ENCODE measurements around the gene SLC24A1. TPM values are rescaled to one million over a fixed set of nuclear protein-coding genes. Genes with fewer than 3 reads are reported as not detected.
"Not testable (repeated sequence)": the region's sequence is repeated elsewhere in the genome, so short reads cannot be mapped to it uniquely, and the experiment has no call there.

The SLC24A1 gene
- total and polyA plus RNA-seq, 2 donors, result 6.1 to 9.7 TPM

DNA sequence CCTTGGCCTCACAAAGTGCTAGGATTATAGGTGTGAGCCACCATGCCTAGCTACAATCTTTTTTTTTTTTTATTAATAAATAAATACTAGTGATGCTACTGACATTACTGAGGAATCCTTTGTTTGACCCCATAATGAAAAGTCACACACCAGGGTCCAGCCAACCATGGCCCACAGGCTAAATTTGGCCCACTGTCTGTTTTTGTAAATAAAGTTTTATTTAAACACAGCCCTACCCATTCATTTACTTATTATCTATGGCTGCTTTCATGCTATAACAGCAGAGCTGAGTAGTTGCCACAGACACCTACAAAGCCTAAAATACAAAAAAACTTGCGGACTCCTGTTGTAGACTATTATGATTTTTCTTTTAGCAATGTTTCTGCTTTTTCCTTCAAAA, 18.2 kb upstream of the SLC24A1 start:
- Histone ChIP-seq H3K4me1 (ENCODE audit: insufficient read depth) (no peaks in the 10 kb centered on the region), H3K36me3 (ENCODE audit: insufficient read depth) (peaks cover 2% of the 10 kb centered on the region), H3K4me3 (ENCODE audit: low read depth, low read length) (no peak overlapping the region), H3K27ac (ENCODE audit: low read depth) (no peak overlapping the region)
- no peak for DNase-seq (ENCODE audit: extremely low spot score)
- 99% methylated on average over 1 of the region's 1 CpG for WGBS

GRCh38 chr15:65610871-65611718, 10.6 kb upstream of the SLC24A1 start, which contains the start of gene INTS14:
Gene INTS14 (minus strand): TSS chr15:65611131. CDS start chr15:65607380, 3,751 bp downstream.
- peak within 1 kb of the TSS; percentile 61 for H3K4me3 ChIP-seq (ENCODE audit: low read depth, low read length)
- H3K27ac ChIP-seq (ENCODE audit: low read depth), result peak within 1 kb of the TSS; percentile 93
- DNase-seq (ENCODE audit: extremely low spot score), result peak; percentile 88
- peaks cover 2% of the 10 kb centered on the region for H3K36me3 ChIP-seq (ENCODE audit: insufficient read depth)
- no peaks in the 10 kb centered on the region for H3K4me1 ChIP-seq (ENCODE audit: insufficient read depth)
- WGBS, result under 1% methylated on average over 64 of the region's 64 CpGs

DNA sequence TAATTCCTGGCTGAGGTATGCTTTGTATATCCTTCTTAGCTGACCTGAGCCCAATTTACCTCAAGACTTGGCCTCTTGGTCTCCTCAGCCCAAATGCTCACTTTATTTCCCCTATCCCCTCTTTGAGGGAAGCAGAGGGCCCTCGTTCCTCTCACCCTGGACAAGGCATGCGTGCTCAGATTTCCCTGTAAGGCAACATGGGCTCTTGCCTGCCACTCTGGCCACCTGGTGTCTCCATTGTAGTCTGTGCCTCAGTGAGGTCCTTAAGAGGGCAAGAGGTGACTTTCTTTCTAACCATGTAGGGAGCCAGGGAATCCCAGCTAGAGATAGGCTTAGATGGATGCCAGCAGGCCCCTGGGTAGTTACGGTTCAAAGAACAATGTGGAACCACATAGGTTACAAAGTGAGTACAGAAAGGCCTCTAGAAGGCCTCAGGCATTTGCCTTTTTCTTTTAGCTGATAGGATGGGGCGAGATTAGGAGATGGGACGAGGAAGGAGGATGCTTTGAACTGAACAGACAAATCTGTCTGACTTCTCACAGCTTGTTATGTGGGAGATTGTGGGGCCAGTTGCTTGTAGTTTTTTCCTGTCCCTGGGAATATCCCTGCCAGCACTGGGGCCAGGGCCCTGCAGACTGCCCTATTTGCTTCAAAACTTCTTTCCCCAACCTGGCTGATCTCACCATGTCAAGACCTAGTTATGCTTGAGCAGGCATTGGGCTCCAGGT, 9.7 kb upstream of the SLC24A1 start:
- no peak for DNase-seq (ENCODE audit: extremely low spot score)
- H3K4me1 ChIP-seq (ENCODE audit: insufficient read depth), result no peaks in the 10 kb centered on the region
- WGBS, result 82% methylated on average over 5 of the region's 5 CpGs

DNA sequence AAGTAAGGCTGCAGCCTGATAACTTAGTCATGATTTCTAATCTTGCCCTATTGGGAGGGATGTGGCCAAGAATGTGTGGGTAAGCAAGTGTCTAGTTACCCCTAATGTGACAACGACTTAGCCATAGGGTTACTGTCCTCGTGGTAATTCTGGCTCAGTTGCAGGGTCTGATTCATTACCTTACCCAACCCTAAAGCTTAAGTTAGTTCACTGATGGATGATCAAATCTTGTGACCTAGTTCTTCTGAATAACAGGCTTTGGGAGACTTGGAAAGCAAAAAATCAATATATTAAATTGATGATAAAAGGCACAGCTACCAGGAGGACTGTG, 9.2 kb upstream of the SLC24A1 start:
- Histone ChIP-seq H3K4me1 (ENCODE audit: insufficient read depth) (no peaks in the 10 kb centered on the region), H3K4me3 (ENCODE audit: low read depth, low read length) (no peak overlapping the region), H3K27ac (ENCODE audit: low read depth) (no peak overlapping the region), H3K36me3 (ENCODE audit: insufficient read depth) (no peaks in the 10 kb centered on the region)
- no peak for DNase-seq (ENCODE audit: extremely low spot score)
- 65% methylated on average over 2 of the region's 2 CpGs for WGBS

More for the DNA sequence above, 9.7 kb upstream of the SLC24A1 start:
- Histone ChIP-seq H3K4me3 (ENCODE audit: low read depth, low read length) (peak overlapping the region; percentile 61), H3K27ac (ENCODE audit: low read depth) (peak overlapping the region; percentile 89), H3K36me3 (ENCODE audit: insufficient read depth) (peaks cover 1% of the 10 kb centered on the region)

GRCh38 chr15:65612949-65613744, 8.6 kb upstream of the SLC24A1 start:
- no peak overlapping the region for H3K4me3 ChIP-seq (ENCODE audit: low read depth, low read length)
- 75% methylated on average over 6 of the region's 6 CpGs for WGBS
- DNase-seq (ENCODE audit: extremely low spot score), result no peak
- no peaks in the 10 kb centered on the region for H3K36me3 ChIP-seq (ENCODE audit: insufficient read depth)
- no peaks in the 10 kb centered on the region for H3K4me1 ChIP-seq (ENCODE audit: insufficient read depth)
- H3K27ac ChIP-seq (ENCODE audit: low read depth), result no peak overlapping the region

- not testable (repeated sequence) for H3K4me3 ChIP-seq (ENCODE audit: low read depth, low read length); DNase-seq (ENCODE audit: extremely low spot score); H3K4me1 ChIP-seq (ENCODE audit: insufficient read depth); H3K36me3 ChIP-seq (ENCODE audit: insufficient read depth); H3K27ac ChIP-seq (ENCODE audit: low read depth)
- 100% methylated on average over 1 of the region's 1 CpG for WGBS
These were observed 5.9 kb upstream of the SLC24A1 start for GRCh38 chr15:65615887-65616286.

- Histone ChIP-seq H3K36me3 (ENCODE audit: insufficient read depth) (no peaks in the 10 kb centered on the region), H3K27ac (ENCODE audit: low read depth) (no peak overlapping the region), H3K4me1 (ENCODE audit: insufficient read depth) (no peaks in the 10 kb centered on the region), H3K4me3 (ENCODE audit: low read depth, low read length) (no peak overlapping the region)
- WGBS, result 62% methylated on average over 5 of the region's 5 CpGs
- DNase-seq (ENCODE audit: extremely low spot score), result no peak
These were observed 3.1 kb upstream of the SLC24A1 start for GRCh38 chr15:65618560-65619109.

GRCh38 chr15:65619626-65620290, 2.0 kb upstream of the SLC24A1 start:
- 65% methylated on average over 5 of the region's 5 CpGs for WGBS
- Histone ChIP-seq H3K4me1 (ENCODE audit: insufficient read depth) (no peaks in the 10 kb centered on the region), H3K36me3 (ENCODE audit: insufficient read depth) (no peaks in the 10 kb centered on the region), H3K4me3 (ENCODE audit: low read depth, low read length) (no peak overlapping the region), H3K27ac (ENCODE audit: low read depth) (no peak overlapping the region)
- DNase-seq (ENCODE audit: extremely low spot score), result no peak

DNA sequence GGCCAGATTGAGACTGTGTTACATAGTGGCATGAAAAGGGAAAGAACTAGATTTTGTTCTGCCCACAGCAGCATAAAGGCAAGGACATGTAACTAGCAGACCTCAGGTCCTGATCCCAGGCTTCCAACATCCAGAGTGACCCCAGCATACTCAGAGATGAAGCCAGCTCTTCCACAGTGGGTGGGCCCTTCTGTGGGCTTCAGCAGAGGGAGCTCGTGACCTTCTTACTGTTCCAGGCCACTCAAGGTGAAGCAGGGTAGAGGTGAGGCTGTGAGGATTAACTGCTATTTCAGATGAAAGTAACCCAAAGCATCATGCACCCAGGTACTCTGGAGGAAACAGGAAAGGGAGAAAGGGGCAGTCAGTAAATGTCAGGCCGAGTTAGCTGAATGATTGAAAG, 905 bp upstream of the SLC24A1 start:
- no peak for DNase-seq (ENCODE audit: extremely low spot score)
- H3K27ac ChIP-seq (ENCODE audit: low read depth), result no peak overlapping the region
- no peaks in the 10 kb centered on the region for H3K36me3 ChIP-seq (ENCODE audit: insufficient read depth)
- H3K4me1 ChIP-seq (ENCODE audit: insufficient read depth), result no peaks in the 10 kb centered on the region
- 86% methylated on average over 2 of the region's 2 CpGs for WGBS
- H3K4me3 ChIP-seq (ENCODE audit: low read depth, low read length), result no peak overlapping the region

DNA sequence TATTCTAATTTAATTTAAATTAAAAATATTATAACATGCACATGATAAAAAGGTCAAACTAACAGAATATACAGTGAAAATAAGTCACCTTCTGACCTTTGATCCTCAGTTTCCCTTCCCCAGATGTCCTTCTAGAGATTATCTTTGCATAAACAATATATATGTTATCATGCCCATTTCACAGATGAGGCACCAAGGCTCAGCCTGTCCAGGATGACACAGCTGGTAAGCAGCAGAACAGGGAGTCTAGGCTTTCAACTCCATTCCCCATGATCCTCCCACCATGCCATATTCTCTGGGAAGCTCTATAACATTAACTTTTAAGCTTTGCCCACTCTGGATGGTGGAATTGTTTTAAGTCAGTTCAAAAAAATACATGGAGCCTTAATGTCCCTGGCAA, 1.4 kb downstream of the SLC24A1 start:
- no peak for DNase-seq (ENCODE audit: extremely low spot score)
- no peaks in the 10 kb centered on the region for H3K36me3 ChIP-seq (ENCODE audit: insufficient read depth)

DNA sequence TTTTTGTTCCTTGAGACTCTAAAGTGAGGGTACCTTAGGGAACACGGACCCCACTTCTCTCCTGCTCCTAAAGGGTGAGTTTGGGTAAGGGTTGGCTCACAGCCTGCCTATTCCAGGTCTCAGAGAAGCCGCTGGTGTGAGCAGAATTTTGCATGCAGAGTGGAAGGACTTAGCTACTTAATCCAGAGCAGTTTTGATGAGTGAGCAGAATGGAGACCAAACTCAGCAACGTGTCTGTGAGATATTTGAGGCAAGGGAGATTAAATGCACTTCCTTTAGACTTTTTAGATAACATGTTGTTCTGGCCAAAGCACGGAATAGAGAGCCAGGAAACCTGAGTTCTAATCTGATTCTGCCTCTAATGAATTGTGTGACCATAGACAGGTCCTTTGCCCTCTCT, 5.1 kb downstream of the SLC24A1 start:
- no peak overlapping the region for H3K4me3 ChIP-seq (ENCODE audit: low read depth, low read length)
- no peaks in the 10 kb centered on the region for H3K36me3 ChIP-seq (ENCODE audit: insufficient read depth)
- H3K4me1 ChIP-seq (ENCODE audit: insufficient read depth), result no peaks in the 10 kb centered on the region
- no peak overlapping the region for H3K27ac ChIP-seq (ENCODE audit: low read depth)
- no peak for DNase-seq (ENCODE audit: extremely low spot score)
- 74% methylated on average over 4 of the region's 4 CpGs for WGBS

More for the DNA sequence above, 1.4 kb downstream of the SLC24A1 start:
- Histone ChIP-seq H3K27ac (ENCODE audit: low read depth) (no peak overlapping the region), H3K4me3 (ENCODE audit: low read depth, low read length) (no peak overlapping the region), H3K4me1 (ENCODE audit: insufficient read depth) (no peaks in the 10 kb centered on the region)

DNA sequence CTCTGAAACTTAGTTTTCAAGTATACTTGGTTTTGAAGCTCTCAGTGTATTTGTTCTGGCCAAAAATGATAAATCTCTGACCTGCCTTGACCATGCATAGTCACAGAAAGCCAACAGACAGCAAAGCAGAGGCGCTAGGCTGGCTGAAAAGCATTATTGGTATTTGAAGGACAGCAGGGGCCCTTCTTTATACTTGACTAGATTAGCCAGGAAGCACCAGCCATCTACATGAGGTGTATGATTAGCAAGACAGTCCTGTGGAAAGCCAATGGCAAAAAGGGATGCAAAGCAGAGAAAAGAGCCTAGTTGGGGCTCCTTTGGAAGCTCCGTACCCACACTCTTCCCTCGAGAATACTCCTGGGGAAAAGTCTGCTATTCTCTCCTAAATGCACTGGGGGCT, 7.8 kb downstream of the SLC24A1 start:
- H3K4me1 ChIP-seq (ENCODE audit: insufficient read depth), result no peaks in the 10 kb centered on the region
- DNase-seq (ENCODE audit: extremely low spot score), result no peak
- H3K4me3 ChIP-seq (ENCODE audit: low read depth, low read length), result no peak overlapping the region
- 91% methylated on average over 3 of the region's 3 CpGs for whole genome bisulfite sequencing
- no peaks in the 10 kb centered on the region for H3K36me3 ChIP-seq (ENCODE audit: insufficient read depth)
- H3K27ac ChIP-seq (ENCODE audit: low read depth), result no peak overlapping the region

DNA sequence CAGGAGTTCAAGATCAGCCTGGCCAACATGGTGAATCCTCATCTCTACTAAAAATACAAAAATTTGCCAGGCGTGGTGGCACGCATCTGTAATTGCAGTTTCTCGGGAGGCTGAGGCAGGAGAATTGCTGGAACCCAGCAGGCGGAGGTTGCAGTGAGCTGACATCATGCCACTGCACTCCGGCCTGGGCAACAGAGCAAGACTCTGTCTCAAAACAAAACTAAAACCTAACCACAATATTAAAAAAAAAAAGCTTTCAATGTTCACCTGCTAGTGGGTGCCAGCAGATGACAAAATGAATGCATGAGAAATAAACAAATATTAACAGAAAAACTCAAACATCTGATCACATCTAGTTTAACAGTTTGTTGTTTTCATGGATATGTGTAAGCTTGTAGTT, 9.0 kb downstream of the SLC24A1 start:
- DNase-seq (ENCODE audit: extremely low spot score), result no peak
- Histone ChIP-seq H3K4me1 (ENCODE audit: insufficient read depth) (no peaks in the 10 kb centered on the region), H3K36me3 (ENCODE audit: insufficient read depth) (no peaks in the 10 kb centered on the region), H3K4me3 (ENCODE audit: low read depth, low read length) (no peak overlapping the region), H3K27ac (ENCODE audit: low read depth) (no peak overlapping the region)
- 94% methylated on average over 5 of the region's 5 CpGs for WGBS

All from urinary bladder (tissue), 4 donors.